Measurements from ENCODE around the gene SDK1. TPM values are rescaled to one million over a fixed set of nuclear protein-coding genes. Genes with fewer than 3 reads are reported as not detected.

The SDK1 gene
- total RNA-seq, 1 experiment from 2014 or later: 7.1 TPM

GRCh38 chr7:3795141-3795540 lies 494.1 kb downstream of the SDK1 start:
- H3K36me3 ChIP-seq (ENCODE audit: control insufficient read depth, insufficient read depth, low read length): no peaks in the 10 kb centered on the region
- intact Hi-C loops (cut with micrococcal nuclease; ENCODE audit: unreplicated experiment): no loop called here
- no peak overlapping the region for H3K4me3 Mint-ChIP-seq (ENCODE audit: unreplicated experiment)
- no peaks in the 10 kb centered on the region for H3K9me3 ChIP-seq
- H3K4me3 ChIP-seq (ENCODE audit: low read depth, low read length): no peak overlapping the region
- TF ChIP-seq CTCF (IDR thresholded peaks at IDR 0.05; ENCODE audit: insufficient read depth in 1 of 2, low read depth in 1 of 2, low read length in 1 of 2, severe bottlenecking in 1 of 2, unreplicated experiment in 1 of 2): no peak
- ChIA-PET POLR2A (no interaction called here), CTCF (no interaction called here)
- H3K36me3 Mint-ChIP-seq (ENCODE audit: insufficient read depth, unreplicated experiment): no peaks in the 10 kb centered on the region
- H3K27me3 ChIP-seq (replicated peaks; ENCODE audit: control insufficient read depth, insufficient read depth, low read length): no peaks in the 10 kb centered on the region
- no peak for DNase-seq
- H3K9me3 Mint-ChIP-seq (ENCODE audit: unreplicated experiment): peaks cover 14% of the 10 kb centered on the region
- no peak overlapping the region for H3K27ac Mint-ChIP-seq (ENCODE audit: unreplicated experiment)
- no peaks in the 10 kb centered on the region for H3K4me1 ChIP-seq
- no TSS peak for BruUV-seq (replicated peaks)
- H3K27me3 Mint-ChIP-seq (ENCODE audit: insufficient read depth, unreplicated experiment): peaks cover 2% of the 10 kb centered on the region
- H3K4me1 Mint-ChIP-seq (ENCODE audit: low read depth, unreplicated experiment): no peaks in the 10 kb centered on the region

- intact Hi-C loops (cut with micrococcal nuclease; ENCODE audit: unreplicated experiment): no loop called here
- Mint-ChIP-seq H3K9me3 (ENCODE audit: unreplicated experiment) (peaks cover 14% of the 10 kb centered on the region), H3K27ac (ENCODE audit: unreplicated experiment) (no peak overlapping the region), H3K27me3 (ENCODE audit: insufficient read depth, unreplicated experiment) (peaks cover 2% of the 10 kb centered on the region), H3K36me3 (ENCODE audit: insufficient read depth, unreplicated experiment) (no peaks in the 10 kb centered on the region), H3K4me3 (ENCODE audit: unreplicated experiment) (no peak overlapping the region), H3K4me1 (ENCODE audit: low read depth, unreplicated experiment) (peaks cover 5% of the 10 kb centered on the region)
- no peaks in the 10 kb centered on the region for H3K4me1 ChIP-seq
- no peaks in the 10 kb centered on the region for H3K27me3 ChIP-seq (replicated peaks; ENCODE audit: control insufficient read depth, insufficient read depth, low read length)
- DNase-seq: no peak
- H3K4me3 ChIP-seq (ENCODE audit: low read depth, low read length): no peak overlapping the region
- ChIA-PET CTCF (no interaction called here), POLR2A (no interaction called here)
- H3K9me3 ChIP-seq: no peaks in the 10 kb centered on the region
- no peak for TF ChIP-seq CTCF (IDR thresholded peaks at IDR 0.05; ENCODE audit: insufficient read depth in 1 of 2, low read depth in 1 of 2, low read length in 1 of 2, severe bottlenecking in 1 of 2, unreplicated experiment in 1 of 2)
- no peaks in the 10 kb centered on the region for H3K36me3 ChIP-seq (ENCODE audit: control insufficient read depth, insufficient read depth, low read length)
- no TSS peak for BruUV-seq (replicated peaks)
These were observed 494.7 kb downstream of the SDK1 start for GRCh38 chr7:3795781-3796180.

GRCh38 chr7:3805151-3805550 lies 504.1 kb downstream of the SDK1 start:
- DNase-seq: no peak
- intact Hi-C loops (cut with micrococcal nuclease; ENCODE audit: unreplicated experiment): no loop called here
- TF ChIP-seq CTCF (IDR thresholded peaks at IDR 0.05; ENCODE audit: insufficient read depth in 1 of 2, low read depth in 1 of 2, low read length in 1 of 2, severe bottlenecking in 1 of 2, unreplicated experiment in 1 of 2): no peak
- ChIA-PET CTCF (no interaction called here), POLR2A (no interaction called here)
- Histone ChIP-seq H3K27me3 (replicated peaks; ENCODE audit: control insufficient read depth, insufficient read depth, low read length) (no peaks in the 10 kb centered on the region), H3K4me1 (no peaks in the 10 kb centered on the region), H3K9me3 (no peaks in the 10 kb centered on the region), H3K36me3 (ENCODE audit: control insufficient read depth, insufficient read depth, low read length) (no peaks in the 10 kb centered on the region), H3K4me3 (ENCODE audit: low read depth, low read length) (no peak overlapping the region)
- Mint-ChIP-seq H3K27ac (ENCODE audit: unreplicated experiment) (no peak overlapping the region), H3K36me3 (ENCODE audit: insufficient read depth, unreplicated experiment) (no peaks in the 10 kb centered on the region), H3K27me3 (ENCODE audit: insufficient read depth, unreplicated experiment) (no peaks in the 10 kb centered on the region), H3K9me3 (ENCODE audit: unreplicated experiment) (no peaks in the 10 kb centered on the region), H3K4me3 (ENCODE audit: unreplicated experiment) (no peak overlapping the region), H3K4me1 (ENCODE audit: low read depth, unreplicated experiment) (peaks cover 15% of the 10 kb centered on the region)
- BruUV-seq (replicated peaks): no TSS peak

All from Caco-2 (cell line).